Memory B cell (primary cell): ENCODE data around the gene DPEP2NB.
"Not testable (repeated sequence)": the region's sequence is repeated elsewhere in the genome, so short reads cannot be mapped to it uniquely, and the experiment has no call there.

Source experiments
- ATAC-seq: fragments of 150-1000 bp; cut with Tn5 transposase; 2 replicates; pipeline ENCODE4 v1.10.0; 2021; ENCODE audit warnings: low read depth, mild to moderate bottlenecking, moderate library complexity
- DNase-seq, 2 donors: peaks; one replicate each; pipeline ENCODE4 v3.0.0; 2022; ENCODE audit warnings: low spot score in 2 of 2
- H3K27ac Mint-ChIP-seq: one replicate; pipeline ENCODE4 v1.8.0; 2022; ENCODE audit warnings: mild to moderate bottlenecking, moderate library complexity, mixed read lengths
- H3K27me3 Mint-ChIP-seq: one replicate; pipeline ENCODE4 v1.8.0; 2022; ENCODE audit warnings: mixed read lengths
- H3K36me3 Mint-ChIP-seq: one replicate; pipeline ENCODE4 v1.8.0; 2022; ENCODE audit warnings: mild to moderate bottlenecking, mixed read lengths
- H3K4me1 Mint-ChIP-seq: one replicate; pipeline ENCODE4 v1.8.0; 2022; ENCODE audit warnings: mixed read lengths
- H3K4me3 Mint-ChIP-seq: one replicate; pipeline ENCODE4 v1.8.0; 2022; ENCODE audit warnings: mild to moderate bottlenecking, moderate library complexity, mixed read lengths
- H3K9me3 Mint-ChIP-seq: one replicate; pipeline ENCODE4 v1.8.0; 2022; ENCODE audit warnings: mixed read lengths

DPEP2NB gene

GRCh38 chr16:67982011-67982696 is 33.6 kb downstream of the DPEP2NB start:
- H3K36me3 Mint-ChIP-seq: no peaks in the 10 kb centered on the region
- no peak for DNase-seq
- no peak overlapping the region for H3K4me3 Mint-ChIP-seq
- no peaks in the 10 kb centered on the region for H3K27me3 Mint-ChIP-seq
- H3K9me3 Mint-ChIP-seq: no peaks in the 10 kb centered on the region
- ATAC-seq: no peak
- peaks cover 9% of the 10 kb centered on the region for H3K4me1 Mint-ChIP-seq
- H3K27ac Mint-ChIP-seq: no peak overlapping the region

- no peaks in the 10 kb centered on the region for H3K9me3 Mint-ChIP-seq
- no peak for ATAC-seq
Observed at GRCh38 chr16:67979955-67980678, 35.6 kb downstream of the DPEP2NB start, which contains the start of gene DPEP3. DPEP3 (minus strand) TSS chr16:67980499; CDS start chr16:67980380, 119 bp downstream.

GRCh38 chr16:67977469-67978227 is 38.1 kb downstream of the DPEP2NB start:
- H3K4me3 Mint-ChIP-seq: no peak overlapping the region
- no peak for DNase-seq
- no peaks in the 10 kb centered on the region for H3K36me3 Mint-ChIP-seq
- no peaks in the 10 kb centered on the region for H3K9me3 Mint-ChIP-seq
- no peak for ATAC-seq
- H3K27ac Mint-ChIP-seq: no peak overlapping the region
- H3K27me3 Mint-ChIP-seq: no peaks in the 10 kb centered on the region
- H3K4me1 Mint-ChIP-seq: peaks cover 5% of the 10 kb centered on the region

More at GRCh38 chr16:67979955-67980678, 35.6 kb downstream of the DPEP2NB start, which contains the start of gene DPEP3:
- no peaks in the 10 kb centered on the region for H3K27me3 Mint-ChIP-seq
- no peaks in the 10 kb centered on the region for H3K36me3 Mint-ChIP-seq
- no peak within 1 kb of the TSS for H3K27ac Mint-ChIP-seq
- peaks cover 11% of the 10 kb centered on the region for H3K4me1 Mint-ChIP-seq
- H3K4me3 Mint-ChIP-seq: peak within 1 kb of the TSS; percentile 28
- DNase-seq: no peak

- Mint-ChIP-seq H3K36me3 (no peaks in the 10 kb centered on the region), H3K27ac (no peak overlapping the region), H3K27me3 (no peaks in the 10 kb centered on the region), H3K4me1 (peaks cover 3% of the 10 kb centered on the region), H3K9me3 (no peaks in the 10 kb centered on the region), H3K4me3 (no peak overlapping the region)
- ATAC-seq (no peak), DNase-seq (no peak)
Observed at GRCh38 chr16:67977005-67977404, 38.7 kb downstream of the DPEP2NB start.

- peaks cover 3% of the 10 kb centered on the region for H3K4me1 Mint-ChIP-seq
- H3K27me3 Mint-ChIP-seq: no peaks in the 10 kb centered on the region
- DNase-seq: no peak
- H3K9me3 Mint-ChIP-seq: no peaks in the 10 kb centered on the region
- H3K36me3 Mint-ChIP-seq: no peaks in the 10 kb centered on the region
- no peak for ATAC-seq
- H3K27ac Mint-ChIP-seq: no peak overlapping the region
- H3K4me3 Mint-ChIP-seq: no peak overlapping the region
Observed at GRCh38 chr16:67976205-67976604, 39.5 kb downstream of the DPEP2NB start.

GRCh38 chr16:67975321-67976105 is 40.2 kb downstream of the DPEP2NB start:
- Mint-ChIP-seq H3K4me1 (peaks cover 3% of the 10 kb centered on the region), H3K4me3 (no peak overlapping the region), H3K9me3 (no peaks in the 10 kb centered on the region), H3K27ac (no peak overlapping the region), H3K36me3 (no peaks in the 10 kb centered on the region), H3K27me3 (no peaks in the 10 kb centered on the region)
- no peak for DNase-seq
- ATAC-seq: no peak

DNA sequence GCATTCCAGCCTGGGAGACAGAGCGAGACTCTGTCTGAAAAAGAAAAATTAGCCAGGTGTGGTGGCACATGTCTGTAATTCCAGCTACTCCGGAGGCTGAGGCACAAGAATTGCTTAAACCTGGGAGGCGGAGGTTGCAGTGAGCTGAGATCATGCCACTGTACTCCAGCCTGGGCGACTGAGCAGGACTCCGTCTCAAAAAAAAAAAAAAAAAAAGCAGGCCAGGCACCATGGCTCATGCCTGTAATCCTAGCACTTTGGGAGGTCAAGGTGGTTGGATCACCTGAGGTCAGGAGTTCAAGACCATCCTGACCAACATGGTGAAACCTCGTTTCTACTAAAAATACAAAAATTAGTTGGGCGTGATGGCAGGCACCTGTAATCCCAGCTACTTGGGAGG is 43.4 kb downstream of the DPEP2NB start:
- H3K27me3 Mint-ChIP-seq, ATAC-seq, DNase-seq, H3K27ac Mint-ChIP-seq, H3K4me3 Mint-ChIP-seq, H3K36me3 Mint-ChIP-seq, H3K9me3 Mint-ChIP-seq: not testable (repeated sequence)
- peaks cover 15% of the 10 kb centered on the region for H3K4me1 Mint-ChIP-seq

DNA sequence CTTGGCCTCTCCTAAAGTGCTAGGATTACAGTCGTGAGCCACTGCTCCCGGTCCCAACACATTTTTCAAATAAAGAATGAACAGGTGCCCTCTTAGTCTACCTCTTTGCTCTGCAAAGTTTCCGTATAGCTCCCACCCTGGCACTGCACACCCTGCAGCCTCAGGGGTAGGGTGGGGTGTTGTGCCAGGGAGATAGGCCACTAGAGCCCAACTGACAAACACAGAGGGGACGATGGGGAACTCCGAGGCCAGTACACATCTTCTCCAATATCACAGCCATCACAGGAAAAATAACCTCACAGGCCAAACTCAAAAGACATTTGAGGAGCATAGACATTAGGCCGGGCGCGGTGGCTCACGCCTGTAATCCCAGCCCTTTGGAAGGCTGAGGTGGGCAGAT is 44.6 kb downstream of the DPEP2NB start:
- ATAC-seq (no peak), DNase-seq (no peak)
- Mint-ChIP-seq H3K4me3 (no peak overlapping the region), H3K9me3 (no peaks in the 10 kb centered on the region), H3K27me3 (no peaks in the 10 kb centered on the region), H3K4me1 (peaks cover 19% of the 10 kb centered on the region), H3K36me3 (no peaks in the 10 kb centered on the region), H3K27ac (no peak overlapping the region)

GRCh38 chr16:67969254-67970039 is 46.3 kb downstream of the DPEP2NB start:
- no peaks in the 10 kb centered on the region for H3K9me3 Mint-ChIP-seq
- no peaks in the 10 kb centered on the region for H3K27me3 Mint-ChIP-seq
- peaks cover 19% of the 10 kb centered on the region for H3K4me1 Mint-ChIP-seq
- H3K27ac Mint-ChIP-seq: peak overlapping the region; percentile 22
- no peak for DNase-seq
- no peaks in the 10 kb centered on the region for H3K36me3 Mint-ChIP-seq
- peak; percentile 46 for ATAC-seq
- H3K4me3 Mint-ChIP-seq: peak overlapping the region; percentile 83

- Mint-ChIP-seq H3K27ac (peak within 1 kb of the TSS; percentile 85), H3K4me1 (peaks cover 19% of the 10 kb centered on the region), H3K36me3 (no peaks in the 10 kb centered on the region), H3K4me3 (peak within 1 kb of the TSS; percentile 83), H3K9me3 (no peaks in the 10 kb centered on the region), H3K27me3 (no peaks in the 10 kb centered on the region)
- peak; percentile 69 to 73 for DNase-seq
- ATAC-seq: peak; percentile 84
Observed at GRCh38 chr16:67968400-67969253, 47.1 kb downstream of the DPEP2NB start, which contains the start of gene SLC12A4. SLC12A4 (minus strand) TSS chr16:67968637; CDS start chr16:67968553, 84 bp downstream.

GRCh38 chr16:67967958-67968399 is 47.7 kb downstream of the DPEP2NB start:
- no peaks in the 10 kb centered on the region for H3K27me3 Mint-ChIP-seq
- peak in 1 of 2 donors; percentile 21 for DNase-seq
- H3K4me3 Mint-ChIP-seq: peak overlapping the region; percentile 83
- H3K9me3 Mint-ChIP-seq: no peaks in the 10 kb centered on the region
- no peaks in the 10 kb centered on the region for H3K36me3 Mint-ChIP-seq
- ATAC-seq: peak; percentile 16
- H3K4me1 Mint-ChIP-seq: peaks cover 19% of the 10 kb centered on the region
- H3K27ac Mint-ChIP-seq: peak overlapping the region; percentile 85
